Hepatocyte (in vitro differentiated cells): ENCODE results near the gene GLDN.

ENCODE experiments used
- CTCF ChIP-seq: fragments of 200-600 bp; sonication (generic); IDR thresholded peaks from 2 replicates; pipeline ENCODE4 v1.5.1; 2016; ENCODE audit warnings: antibody characterized with exemption, mild to moderate bottlenecking; ENCODE audit not compliant: poor library complexity
- EZH2 ChIP-seq: fragments of 200-600 bp; sonication (generic); IDR thresholded peaks from 2 replicates; pipeline ENCODE4 v1.6.1; 2016; ENCODE audit warnings: antibody characterized with exemption, mild to moderate bottlenecking, borderline replicate concordance

GRCh38 chr15:51342227-51342999, 958 bp downstream of the GLDN start:
- TF ChIP-seq CTCF (no peak), EZH2 (no peak)
